Ecto neural progenitor cell (in vitro differentiated cells): ENCODE results near the gene CDC27.
"Not testable (repeated sequence)": the region's sequence is repeated elsewhere in the genome, so short reads cannot be mapped to it uniquely, and the experiment has no call there.

Experiments used
- DNase-seq: peaks from one replicate; pipeline ENCODE4 v3.0.0-alpha.2; 2018; ENCODE audit warnings: low spot score

The CDC27 gene

GRCh38 chr17:47219621-47220475 lies 30.8 kb upstream of the CDC27 start:
- DNase-seq: no peak

- no peak for DNase-seq
Measured at GRCh38 chr17:47218896-47219430, 29.9 kb upstream of the CDC27 start.

- not testable (repeated sequence) for DNase-seq
Measured at GRCh38 chr17:47217279-47217678, 28.2 kb upstream of the CDC27 start.

GRCh38 chr17:47216821-47217220 lies 27.7 kb upstream of the CDC27 start:
- not testable (repeated sequence) for DNase-seq

GRCh38 chr17:47214931-47215330 lies 25.8 kb upstream of the CDC27 start:
- no peak for DNase-seq

GRCh38 chr17:47213540-47213939 lies 24.4 kb upstream of the CDC27 start:
- no peak for DNase-seq

- no peak for DNase-seq
Measured at GRCh38 chr17:47212458-47212857, 23.4 kb upstream of the CDC27 start.

GRCh38 chr17:47210779-47211178 lies 21.7 kb upstream of the CDC27 start:
- DNase-seq: no peak

GRCh38 chr17:47210105-47210504 lies 21.0 kb upstream of the CDC27 start:
- no peak for DNase-seq

GRCh38 chr17:47209499-47209898 lies 20.4 kb upstream of the CDC27 start:
- DNase-seq: no peak

GRCh38 chr17:47208744-47209488 lies 19.8 kb upstream of the CDC27 start, which contains the start of gene MYL4:
Gene MYL4 (plus strand): TSS chr17:47209348. CDS start chr17:47209423, 75 bp downstream.
- peak; percentile 62 for DNase-seq

GRCh38 chr17:47207143-47208067 lies 18.3 kb upstream of the CDC27 start:
- DNase-seq: peak; percentile 30

- peak; percentile 53 for DNase-seq
Measured at GRCh38 chr17:47205419-47205963, 16.4 kb upstream of the CDC27 start.

- peak; percentile 46 for DNase-seq
Measured at GRCh38 chr17:47204722-47205418, 15.8 kb upstream of the CDC27 start.

- DNase-seq: peak; percentile 42
Measured at GRCh38 chr17:47203984-47204721, 15.1 kb upstream of the CDC27 start.

- DNase-seq: no peak
Measured at GRCh38 chr17:47201166-47201565, 12.1 kb upstream of the CDC27 start.

GRCh38 chr17:47200325-47200664 lies 11.2 kb upstream of the CDC27 start:
- DNase-seq: peak; percentile 23

GRCh38 chr17:47199627-47200324 lies 10.7 kb upstream of the CDC27 start:
- DNase-seq: peak; percentile 29

- no peak for DNase-seq
Measured at GRCh38 chr17:47197821-47198220, 8.7 kb upstream of the CDC27 start.
